Esophagus muscularis mucosa (tissue), 4 donors: ENCODE measurements around the gene SHPK. TPM values are rescaled to one million over a fixed set of nuclear protein-coding genes. Genes with fewer than 3 reads are reported as not detected.

Source experiments
- DNase-seq: peaks from one replicate; pipeline ENCODE4 v3.0.0-alpha.2; 2017; ENCODE audit errors: extremely low spot score
- H3K27ac ChIP-seq, 4 donors: fragments of 200-600 bp; sonication (generic); replicated peaks in 1 of 4; 1 replicate in 3 of 4; 2 replicates in 1 of 4; pipeline ENCODE4 v1.5.1; 2016 to 2019; ENCODE audit warnings: mild to moderate bottlenecking in 1 of 4
- H3K27me3 ChIP-seq, 4 donors: fragments of 200-600 bp; sonication (generic); one replicate each; pipeline versions ENCODE4 v1.5.1 to v1.6.0; 2016 to 2019
- H3K36me3 ChIP-seq, 4 donors: fragments of 200-600 bp; sonication (generic); one replicate each; pipeline ENCODE4 v1.5.1; 2016 to 2019
- H3K4me1 ChIP-seq, 4 donors: fragments of 200-600 bp; sonication (generic); one replicate each; pipeline ENCODE4 v1.5.1; 2016 to 2019
- H3K4me3 ChIP-seq, 4 donors: fragments of 200-600 bp; sonication (generic); 1 replicate in 2 of 4; 2 replicates in 2 of 4; pipeline ENCODE4 v1.5.1; 2016 to 2019; ENCODE audit warnings: mild to moderate bottlenecking in 4 of 4, moderate library complexity in 1 of 4
- H3K9me3 ChIP-seq, 4 donors: fragments of 200-600 bp; sonication (generic); 1 replicate in 3 of 4; 2 replicates in 1 of 4; pipeline ENCODE4 v1.5.1; 2016 to 2019
- EP300 ChIP-seq: sonication (generic); formaldehyde crosslinking; IDR thresholded peaks from one replicate; pipeline ENCODE4 v1.6.1; 2017; ENCODE audit warnings: antibody characterized with exemption
- POLR2A ChIP-seq: fragments of 450-650 bp; IDR thresholded peaks from one replicate; pipeline ENCODE4 v1.6.1; 2017; ENCODE audit warnings: antibody characterized with exemption, moderate library complexity, mild to moderate bottlenecking, low read depth
- POLR2AphosphoS5 ChIP-seq, 2 donors: sonication (generic); formaldehyde crosslinking; IDR thresholded peaks; one replicate each; pipeline ENCODE4 v1.6.1; 2017; ENCODE audit warnings: antibody characterized with exemption in 2 of 2
- WGBS: methylation state at CpG from one replicate; pipeline ENCODE4 v1.1.5; 2018; 5-methylcytosine and 5-hydroxymethylcytosine counted together
- intact Hi-C: fragments of 100-400 bp; cut with DNase I; formaldehyde crosslinking; loops from one replicate; pipeline ENCODE4 v1.15.1; 2023
- total RNA-seq, 4 donors: library from RNA; depleted of rRNA; stranded (reverse); fragments of >200 nt; gene quantifications; one replicate each; pipeline versions ENCODE4 v1.1.0 to v1.2.1, GENCODE V29; 2016
- TF ChIP-seq, protein P1 (sequence below), 3 experiments: fragments of 200-600 bp in 2 of 3; fragments of 450-650 bp in 1 of 3; sonication (generic) in 2 of 3; IDR thresholded peaks; one replicate each; pipeline ENCODE4 v1.5.1; 2017 to 2019; ENCODE audit warnings: antibody characterized with exemption in 3 of 3, mild to moderate bottlenecking in 2 of 3, moderate library complexity in 1 of 3

SHPK gene
- total RNA-seq, 4 donors from 2014 or later: 5.0 to 10.7 (median 5.6) TPM

DNA sequence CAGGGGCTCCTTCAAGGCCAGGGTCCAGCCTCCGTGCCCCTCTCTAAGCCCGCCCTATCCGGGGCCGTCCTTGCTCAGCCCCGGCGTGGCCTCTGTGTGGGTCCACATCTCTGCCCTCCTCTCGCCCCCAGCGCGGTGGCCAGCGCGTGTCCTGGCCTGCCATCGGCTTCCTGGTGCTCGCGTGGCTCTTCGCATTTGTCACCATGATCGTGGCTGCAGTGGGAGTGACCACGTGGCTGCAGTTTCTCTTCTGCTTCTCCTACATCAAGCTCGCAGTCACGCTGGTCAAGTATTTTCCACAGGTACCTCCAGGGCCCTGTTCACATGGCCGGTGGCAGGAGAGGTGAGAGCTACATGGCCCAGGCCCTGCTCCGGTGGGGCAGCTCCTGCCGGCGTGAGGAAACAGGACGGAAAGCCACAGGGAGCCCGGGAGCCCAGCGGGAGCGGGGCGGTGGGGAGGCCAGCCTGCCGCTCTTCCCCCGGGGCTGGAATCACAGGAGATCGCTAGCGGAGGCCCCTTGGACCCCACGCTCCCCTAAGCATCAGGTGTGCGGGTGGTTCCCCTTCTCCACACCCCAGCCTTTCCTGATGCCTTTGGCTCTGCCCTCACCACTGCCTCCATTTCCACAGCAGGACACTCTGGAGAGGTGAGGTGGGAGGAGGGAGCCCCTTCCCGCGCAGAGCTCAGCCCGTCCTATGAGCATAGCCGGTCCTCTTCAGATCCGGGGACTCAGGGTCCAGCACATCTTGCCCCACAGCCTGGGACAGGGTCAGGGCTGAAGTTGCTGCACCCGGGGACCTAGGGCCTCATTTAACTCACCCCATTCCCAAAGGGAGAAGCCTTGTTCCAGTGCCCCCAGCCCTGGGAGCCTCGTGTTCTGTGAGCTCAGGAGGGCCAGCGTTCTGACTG, 22.1 kb upstream of the SHPK start:
- 91% methylated on average over 34 of the region's 42 CpGs for WGBS
- Histone ChIP-seq H3K9me3 (no peaks in the 10 kb centered on the region), H3K4me1 (peaks cover 21 to 40% (median 33%) of the 10 kb centered on the region in 4 donors), H3K4me3 (no peak overlapping the region), H3K27ac (peak overlapping the region; percentile 72 to 87 (median 78)), H3K27me3 (no peaks in the 10 kb centered on the region), H3K36me3 (peaks cover 1 to 45% (median 25%) of the 10 kb centered on the region in 4 donors)
- DNase-seq: no peak
- TF ChIP-seq POLR2AphosphoS5 (IDR thresholded peaks at IDR 0.05): no peak
- no peak for TF ChIP-seq EP300
- TF ChIP-seq POLR2A: no peak
- TF ChIP-seq, protein P1, sequence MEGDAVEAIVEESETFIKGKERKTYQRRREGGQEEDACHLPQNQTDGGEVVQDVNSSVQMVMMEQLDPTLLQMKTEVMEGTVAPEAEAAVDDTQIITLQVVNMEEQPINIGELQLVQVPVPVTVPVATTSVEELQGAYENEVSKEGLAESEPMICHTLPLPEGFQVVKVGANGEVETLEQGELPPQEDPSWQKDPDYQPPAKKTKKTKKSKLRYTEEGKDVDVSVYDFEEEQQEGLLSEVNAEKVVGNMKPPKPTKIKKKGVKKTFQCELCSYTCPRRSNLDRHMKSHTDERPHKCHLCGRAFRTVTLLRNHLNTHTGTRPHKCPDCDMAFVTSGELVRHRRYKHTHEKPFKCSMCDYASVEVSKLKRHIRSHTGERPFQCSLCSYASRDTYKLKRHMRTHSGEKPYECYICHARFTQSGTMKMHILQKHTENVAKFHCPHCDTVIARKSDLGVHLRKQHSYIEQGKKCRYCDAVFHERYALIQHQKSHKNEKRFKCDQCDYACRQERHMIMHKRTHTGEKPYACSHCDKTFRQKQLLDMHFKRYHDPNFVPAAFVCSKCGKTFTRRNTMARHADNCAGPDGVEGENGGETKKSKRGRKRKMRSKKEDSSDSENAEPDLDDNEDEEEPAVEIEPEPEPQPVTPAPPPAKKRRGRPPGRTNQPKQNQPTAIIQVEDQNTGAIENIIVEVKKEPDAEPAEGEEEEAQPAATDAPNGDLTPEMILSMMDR (IDR thresholded peaks at IDR 0.05): no peak
- intact Hi-C loops: no loop called here

DNA sequence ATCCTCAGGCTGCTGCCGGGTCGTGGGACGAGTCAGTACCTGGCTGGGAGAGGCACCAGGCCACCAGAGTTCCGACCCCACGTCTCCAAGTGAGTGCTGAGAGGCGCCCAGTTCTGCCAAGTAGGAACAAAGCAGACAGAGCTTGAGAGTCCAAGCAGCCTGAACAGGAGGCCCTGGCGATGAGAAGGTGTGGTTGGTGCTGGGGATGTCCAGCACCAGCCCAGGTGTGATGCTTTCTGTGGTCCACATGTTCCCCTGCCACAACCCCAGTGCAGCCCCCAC, 21.5 kb upstream of the SHPK start:
- no peak overlapping the region for H3K27ac ChIP-seq
- no peaks in the 10 kb centered on the region for H3K27me3 ChIP-seq
- H3K36me3 ChIP-seq: peaks cover 0 to 39% (median 19%) of the 10 kb centered on the region in 4 donors
- TF ChIP-seq EP300 (no peak), POLR2A (no peak), POLR2AphosphoS5 (IDR thresholded peaks at IDR 0.05) (no peak)
- TF ChIP-seq, protein P1 (IDR thresholded peaks at IDR 0.05): no peak
- WGBS: 78% methylated on average over 7 of the region's 7 CpGs
- no peaks in the 10 kb centered on the region for H3K9me3 ChIP-seq
- H3K4me1 ChIP-seq: peaks cover 21 to 40% (median 33%) of the 10 kb centered on the region in 4 donors
- H3K4me3 ChIP-seq: no peak overlapping the region
- intact Hi-C loops: no loop called here
- DNase-seq: no peak

DNA sequence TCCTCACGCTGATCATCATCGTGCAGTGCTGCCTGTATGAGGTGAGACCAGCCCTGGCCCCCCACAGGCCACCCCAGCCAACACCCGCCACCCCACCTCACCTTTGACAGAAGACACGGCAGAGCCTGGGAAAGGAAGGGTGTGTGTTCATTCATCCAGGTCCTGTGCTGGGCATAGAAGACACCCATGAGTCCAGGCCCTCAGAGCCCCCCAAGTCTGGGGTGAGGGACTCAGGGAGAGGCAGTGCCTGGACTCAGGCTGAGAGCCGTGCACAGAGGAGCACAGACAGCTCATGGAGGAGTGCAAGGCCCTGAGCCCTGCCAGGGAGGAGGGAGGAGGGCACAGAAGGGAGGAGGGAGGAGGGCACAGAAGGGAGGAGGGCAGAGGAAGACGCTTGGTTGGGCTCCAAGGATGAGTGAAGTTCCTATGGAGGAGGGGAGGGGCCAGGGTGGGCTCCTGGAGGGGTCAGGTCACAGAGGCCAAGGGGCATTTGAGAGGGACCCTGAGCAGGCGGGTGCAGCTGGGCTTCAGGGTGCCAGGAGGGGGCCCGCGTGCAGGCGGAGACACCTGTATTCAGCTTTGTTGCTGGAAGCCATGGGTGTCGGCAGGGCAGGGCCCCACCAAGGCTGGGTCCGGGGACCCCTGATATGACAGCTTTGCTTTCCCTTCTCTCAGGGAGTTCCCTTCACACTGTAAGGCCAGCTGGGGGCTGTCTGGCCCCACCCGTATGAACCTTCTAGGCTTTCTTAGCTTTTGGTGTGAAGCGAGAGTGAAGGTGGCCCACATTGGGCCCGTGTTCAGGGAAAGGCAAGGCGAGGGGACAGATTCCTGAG, 20.9 kb upstream of the SHPK start:
- no peak for TF ChIP-seq POLR2A
- no peaks in the 10 kb centered on the region for H3K27me3 ChIP-seq
- 91% methylated on average over 15 of the region's 16 CpGs for WGBS
- no peak overlapping the region for H3K4me3 ChIP-seq
- H3K4me1 ChIP-seq: peaks cover 21 to 40% (median 33%) of the 10 kb centered on the region in 4 donors
- intact Hi-C loops: no loop called here
- H3K27ac ChIP-seq: no peak overlapping the region
- H3K36me3 ChIP-seq: peaks cover 0 to 34% (median 14%) of the 10 kb centered on the region in 4 donors
- no peaks in the 10 kb centered on the region for H3K9me3 ChIP-seq
- DNase-seq: no peak

DNA sequence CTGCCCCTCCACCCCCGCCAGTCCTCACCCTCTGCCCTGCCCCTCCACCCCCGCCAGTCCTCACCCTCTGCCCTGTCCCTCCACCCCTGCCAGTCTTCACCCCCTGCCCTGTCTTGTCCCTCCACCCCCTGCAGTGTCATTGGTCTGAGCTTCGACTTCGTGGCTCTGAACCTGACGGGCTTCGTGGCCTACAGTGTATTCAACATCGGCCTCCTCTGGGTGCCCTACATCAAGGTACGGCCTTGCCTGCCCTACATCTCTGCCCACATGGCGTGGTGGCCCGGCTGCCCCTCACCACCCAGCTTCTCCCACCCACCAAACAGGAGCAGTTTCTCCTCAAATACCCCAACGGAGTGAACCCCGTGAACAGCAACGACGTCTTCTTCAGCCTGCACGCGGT, 20.3 kb upstream of the SHPK start:
- H3K4me3 ChIP-seq: no peak overlapping the region
- H3K36me3 ChIP-seq: peaks cover 0 to 29% (median 8%) of the 10 kb centered on the region in 4 donors
- H3K9me3 ChIP-seq: no peaks in the 10 kb centered on the region
- intact Hi-C loops: no loop called here
- no peak for DNase-seq
- TF ChIP-seq POLR2A: no peak
- TF ChIP-seq POLR2AphosphoS5 (IDR thresholded peaks at IDR 0.05): no peak
- no peak overlapping the region for H3K27ac ChIP-seq
- no peaks in the 10 kb centered on the region for H3K27me3 ChIP-seq
- WGBS: 89% methylated on average over 15 of the region's 16 CpGs
- H3K4me1 ChIP-seq: peaks cover 21 to 40% (median 33%) of the 10 kb centered on the region in 4 donors

DNA sequence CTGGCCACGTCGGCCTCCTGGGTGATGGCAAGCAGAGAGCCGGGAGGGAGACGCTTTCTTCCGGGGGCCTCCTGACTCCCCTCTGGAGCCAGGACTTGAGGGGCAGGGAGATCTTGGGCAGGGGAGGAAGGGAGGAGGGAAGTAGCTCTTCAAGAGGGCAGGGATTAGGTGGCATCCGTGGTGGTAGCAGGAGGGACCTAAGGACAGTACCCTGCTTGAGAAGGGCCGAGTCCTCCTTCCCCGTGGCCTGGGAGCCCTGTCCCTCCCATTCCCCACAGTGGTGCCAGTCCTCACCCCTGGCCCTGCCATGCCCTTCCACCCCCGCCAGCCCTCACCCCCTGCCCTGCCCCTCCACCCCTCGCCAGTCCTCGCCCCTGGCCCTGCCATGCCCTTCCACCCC, 19.7 kb upstream of the SHPK start:
- H3K4me1 ChIP-seq: peaks cover 21 to 34% (median 30%) of the 10 kb centered on the region in 4 donors
- WGBS: 91% methylated on average over 11 of the region's 11 CpGs
- no peak for TF ChIP-seq EP300
- no peak for TF ChIP-seq POLR2A
- TF ChIP-seq POLR2AphosphoS5 (IDR thresholded peaks at IDR 0.05): no peak
- TF ChIP-seq, protein P1 (IDR thresholded peaks at IDR 0.05): no peak
- no peak overlapping the region for H3K27ac ChIP-seq
- intact Hi-C loops: no loop called here
- H3K9me3 ChIP-seq: no peaks in the 10 kb centered on the region
- DNase-seq: no peak
- no peak overlapping the region for H3K4me3 ChIP-seq
- no peaks in the 10 kb centered on the region for H3K27me3 ChIP-seq
- peaks cover 0 to 29% (median 4%) of the 10 kb centered on the region in 4 donors for H3K36me3 ChIP-seq
